Type B pancreatic cell (in vitro differentiated cells): ENCODE data around the gene OR10K2. TPM values are rescaled to one million over a fixed set of nuclear protein-coding genes. Genes with fewer than 3 reads are reported as not detected.

Source experiments
- DNase-seq: peaks from one replicate; pipeline ENCODE4 v3.0.0; 2021; ENCODE audit warnings: mixed read lengths; ENCODE audit not compliant: unreplicated experiment; ENCODE audit errors: extremely low spot score
- H3K27ac Mint-ChIP-seq: 2 replicates; pipeline ENCODE4 v1.8.0; 2021; ENCODE audit warnings: mild to moderate bottlenecking, mixed read lengths
- H3K27me3 Mint-ChIP-seq: 2 replicates; pipeline ENCODE4 v1.8.0; 2021; ENCODE audit warnings: mixed read lengths
- H3K36me3 Mint-ChIP-seq: 2 replicates; pipeline ENCODE4 v1.8.0; 2021; ENCODE audit warnings: mixed read lengths
- H3K4me1 Mint-ChIP-seq: one replicate; pipeline ENCODE4 v1.8.0; 2021; ENCODE audit warnings: mixed read lengths; ENCODE audit not compliant: unreplicated experiment
- H3K4me3 Mint-ChIP-seq: 2 replicates; pipeline ENCODE4 v1.8.0; 2021; ENCODE audit warnings: mild to moderate bottlenecking, mixed read lengths
- H3K9me3 Mint-ChIP-seq: 2 replicates; pipeline ENCODE4 v1.8.0; 2021; ENCODE audit warnings: mixed read lengths
- long read RNA-seq: library from polyadenylated mRNA; unstranded; transcript quantifications from one replicate; pipeline ENCODE4 v2.0.0, GENCODE V29; 2020
- total RNA-seq: library from RNA; stranded (reverse); gene quantifications from 2 replicates; pipeline ENCODE4 v1.2.1, GENCODE V29; 2021; ENCODE audit warnings: low replicate concordance
- TF ChIP-seq, protein P1 (sequence below): fragments of 200-600 bp; sonication (generic); conservative IDR thresholded peaks from 2 replicates; pipeline ENCODE4 v1.5.0; 2021; ENCODE audit warnings: antibody characterized with exemption, mild to moderate bottlenecking

Gene OR10K2, protein sequence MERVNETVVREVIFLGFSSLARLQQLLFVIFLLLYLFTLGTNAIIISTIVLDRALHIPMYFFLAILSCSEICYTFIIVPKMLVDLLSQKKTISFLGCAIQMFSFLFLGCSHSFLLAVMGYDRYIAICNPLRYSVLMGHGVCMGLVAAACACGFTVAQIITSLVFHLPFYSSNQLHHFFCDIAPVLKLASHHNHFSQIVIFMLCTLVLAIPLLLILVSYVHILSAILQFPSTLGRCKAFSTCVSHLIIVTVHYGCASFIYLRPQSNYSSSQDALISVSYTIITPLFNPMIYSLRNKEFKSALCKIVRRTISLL
- not detected in 2 replicates for total RNA-seq
- long read RNA-seq = 0 reads

DNA sequence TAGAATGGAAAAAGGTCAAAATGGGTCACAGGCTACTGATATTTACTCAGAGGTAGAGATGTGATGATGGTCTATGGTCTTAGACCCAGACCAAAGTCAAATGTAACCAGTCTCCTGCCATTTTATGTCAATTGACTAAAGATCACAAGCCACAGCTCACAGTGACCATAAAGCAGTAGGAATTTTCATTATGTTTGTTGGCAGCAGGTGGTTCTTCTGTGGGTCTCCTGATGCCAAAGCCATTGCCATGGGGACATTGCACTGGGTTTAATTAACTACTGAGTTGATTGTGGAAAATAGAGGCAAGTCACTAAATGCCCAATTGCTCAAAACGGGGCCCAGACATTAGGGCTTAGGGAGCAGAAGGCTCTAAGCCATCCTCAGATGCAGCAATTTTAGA, at the start of gene OR10K2:
Gene OR10K2 (minus strand): TSS at position 101 of the 400 bp plus-strand sequence. CDS start 5,371 bp downstream, outside the sequence.
- no peaks in the 10 kb centered on the region for H3K36me3 Mint-ChIP-seq

DNA sequence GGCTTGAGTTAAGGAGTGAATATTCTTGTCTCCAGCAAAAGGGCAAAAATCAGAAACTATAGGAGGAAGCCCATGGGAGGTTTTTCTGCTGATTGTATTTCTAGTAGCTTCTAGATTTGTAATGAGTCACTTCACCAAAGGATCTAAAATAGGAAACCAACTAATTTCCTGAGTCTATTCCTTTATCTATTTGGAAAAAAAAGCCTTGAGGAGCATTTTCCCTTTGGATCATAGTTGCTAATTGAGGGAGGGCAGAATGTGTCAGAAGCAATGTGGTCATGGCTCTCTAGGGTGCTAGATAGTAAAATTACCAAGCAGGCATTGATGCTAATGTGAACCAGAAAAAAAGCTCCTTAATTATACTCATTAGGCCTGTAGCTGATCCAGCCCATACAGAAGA, 45.9 kb upstream of the OR10K2 start, which contains the start of gene OR10R2:
Gene OR10R2 (plus strand): TSS at position 301 of the 400 bp plus-strand sequence. CDS start 106 bp downstream, outside the sequence.
- H3K27me3 Mint-ChIP-seq = peaks cover 10% of the 10 kb centered on the region
- H3K4me1 Mint-ChIP-seq = no peaks in the 10 kb centered on the region
- TF ChIP-seq, protein P1, sequence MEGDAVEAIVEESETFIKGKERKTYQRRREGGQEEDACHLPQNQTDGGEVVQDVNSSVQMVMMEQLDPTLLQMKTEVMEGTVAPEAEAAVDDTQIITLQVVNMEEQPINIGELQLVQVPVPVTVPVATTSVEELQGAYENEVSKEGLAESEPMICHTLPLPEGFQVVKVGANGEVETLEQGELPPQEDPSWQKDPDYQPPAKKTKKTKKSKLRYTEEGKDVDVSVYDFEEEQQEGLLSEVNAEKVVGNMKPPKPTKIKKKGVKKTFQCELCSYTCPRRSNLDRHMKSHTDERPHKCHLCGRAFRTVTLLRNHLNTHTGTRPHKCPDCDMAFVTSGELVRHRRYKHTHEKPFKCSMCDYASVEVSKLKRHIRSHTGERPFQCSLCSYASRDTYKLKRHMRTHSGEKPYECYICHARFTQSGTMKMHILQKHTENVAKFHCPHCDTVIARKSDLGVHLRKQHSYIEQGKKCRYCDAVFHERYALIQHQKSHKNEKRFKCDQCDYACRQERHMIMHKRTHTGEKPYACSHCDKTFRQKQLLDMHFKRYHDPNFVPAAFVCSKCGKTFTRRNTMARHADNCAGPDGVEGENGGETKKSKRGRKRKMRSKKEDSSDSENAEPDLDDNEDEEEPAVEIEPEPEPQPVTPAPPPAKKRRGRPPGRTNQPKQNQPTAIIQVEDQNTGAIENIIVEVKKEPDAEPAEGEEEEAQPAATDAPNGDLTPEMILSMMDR = no peak
- no peak within 1 kb of the TSS for H3K27ac Mint-ChIP-seq
- no peak within 1 kb of the TSS for H3K4me3 Mint-ChIP-seq
- H3K9me3 Mint-ChIP-seq = no peaks in the 10 kb centered on the region
- no peaks in the 10 kb centered on the region for H3K36me3 Mint-ChIP-seq
- no peak for DNase-seq

More for the DNA sequence above, at the start of gene OR10K2:
- peaks cover 6% of the 10 kb centered on the region for H3K27me3 Mint-ChIP-seq
- H3K27ac Mint-ChIP-seq = no peak within 1 kb of the TSS
- H3K9me3 Mint-ChIP-seq = no peaks in the 10 kb centered on the region
- H3K4me1 Mint-ChIP-seq = no peaks in the 10 kb centered on the region
- H3K4me3 Mint-ChIP-seq = no peak within 1 kb of the TSS
- TF ChIP-seq, protein P1 = no peak
- no peak for DNase-seq

DNA sequence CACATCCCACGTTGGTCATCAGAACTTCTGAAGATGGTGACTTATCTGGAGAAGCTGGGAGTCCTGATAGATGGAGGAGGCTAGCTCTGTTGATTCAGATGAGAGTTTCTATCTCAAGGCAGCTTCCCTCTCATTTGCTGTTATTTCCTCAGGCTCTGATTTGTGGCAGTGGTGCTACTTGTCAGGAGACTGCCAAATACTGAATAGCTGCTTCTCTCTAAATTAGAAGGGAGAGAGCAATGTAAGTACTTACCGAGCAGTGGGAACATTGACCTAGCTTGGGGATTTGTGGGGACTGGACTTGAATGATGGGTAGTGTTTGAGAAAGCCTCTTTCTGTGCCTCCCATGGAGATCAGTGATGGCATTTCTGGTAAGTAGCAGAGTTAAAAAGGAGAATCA, 35.5 kb upstream of the OR10K2 start, which contains the start of gene OR10K1:
Gene OR10K1 (plus strand): TSS at position 301 of the 400 bp plus-strand sequence. CDS start 3,728 bp downstream, outside the sequence.
- H3K27ac Mint-ChIP-seq = no peak within 1 kb of the TSS
- no peaks in the 10 kb centered on the region for H3K36me3 Mint-ChIP-seq
- H3K9me3 Mint-ChIP-seq = no peaks in the 10 kb centered on the region
- TF ChIP-seq, protein P1 = no peak
- DNase-seq = no peak
- no peaks in the 10 kb centered on the region for H3K4me1 Mint-ChIP-seq
- H3K4me3 Mint-ChIP-seq = no peak within 1 kb of the TSS
- H3K27me3 Mint-ChIP-seq = peaks cover 12% of the 10 kb centered on the region

DNA sequence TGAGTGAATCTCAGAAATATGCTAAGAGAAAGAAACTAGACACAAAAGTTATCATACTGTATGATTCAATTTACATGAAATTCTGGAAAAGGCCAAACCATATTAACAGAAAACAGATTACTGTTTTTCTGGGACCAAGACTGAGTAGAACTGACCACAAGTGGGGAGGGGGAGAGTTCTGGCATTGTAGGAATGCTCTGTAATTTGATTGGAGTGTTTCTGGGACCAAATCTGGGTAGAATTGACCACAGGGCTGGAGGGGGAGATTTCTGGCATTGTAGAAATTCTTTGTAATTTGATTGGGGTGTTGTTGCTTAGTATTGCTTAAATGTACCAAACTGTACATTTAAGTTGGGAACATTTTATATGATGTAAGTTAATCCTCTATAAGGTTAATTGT, 32.2 kb upstream of the OR10K2 start:
- no peak for DNase-seq
- Mint-ChIP-seq H3K27ac (no peak overlapping the region), H3K9me3 (no peaks in the 10 kb centered on the region)

DNA sequence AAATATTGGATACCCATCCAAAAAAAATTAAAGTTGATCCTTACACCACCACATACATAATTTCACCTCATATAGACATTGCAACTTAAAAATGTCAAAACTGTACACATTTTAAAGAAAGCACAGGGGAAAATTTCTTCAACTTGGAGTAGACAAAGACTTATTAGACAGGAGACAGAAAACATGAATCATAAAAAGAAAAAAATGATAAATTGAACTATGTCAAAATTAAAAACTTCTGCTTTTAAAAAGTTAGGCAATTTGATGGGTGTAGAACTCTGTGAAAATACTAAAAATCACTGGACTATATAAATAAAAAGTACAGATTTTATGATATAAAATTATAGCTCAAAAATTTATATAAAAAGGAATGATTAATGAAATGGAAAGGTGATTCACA, 31.2 kb upstream of the OR10K2 start:
- H3K9me3 Mint-ChIP-seq = no peaks in the 10 kb centered on the region
- no peaks in the 10 kb centered on the region for H3K36me3 Mint-ChIP-seq
- no peak overlapping the region for H3K4me3 Mint-ChIP-seq
- H3K27me3 Mint-ChIP-seq = peaks cover 9% of the 10 kb centered on the region
- DNase-seq = no peak
- H3K4me1 Mint-ChIP-seq = no peaks in the 10 kb centered on the region
- H3K27ac Mint-ChIP-seq = no peak overlapping the region
- TF ChIP-seq, protein P1 = no peak

More for the DNA sequence above, 32.2 kb upstream of the OR10K2 start:
- Mint-ChIP-seq H3K27me3 (peaks cover 9% of the 10 kb centered on the region), H3K4me1 (no peaks in the 10 kb centered on the region), H3K4me3 (no peak overlapping the region), H3K36me3 (no peaks in the 10 kb centered on the region)
- TF ChIP-seq, protein P1 = no peak
